Panc1 (cell line): ENCODE results near the gene CAVIN2. TPM values are rescaled to one million over a fixed set of nuclear protein-coding genes. Genes with fewer than 3 reads are reported as not detected.

Source experiments
- ATAC-seq: fragments of 200-7000 bp; cut with Tn5 transposase; 2 replicates; pipeline ENCODE4 v1.9.1; 2020; ENCODE audit warnings: mild to moderate bottlenecking, moderate library complexity
- BruUV-seq: library from RNA; stranded (reverse); fragments of 400-500 nt; replicated peaks from 2 replicates; lab custom pipeline; 2021; lab: Mats Ljungman, UMichigan
- CTCF ChIA-PET: fragments of 300-600 bp; sonication (Branson Sonifier 250); formaldehyde crosslinking; loops from one replicate; lab custom pipeline; 2022; ENCODE audit warnings: antibody characterized with exemption; lab: Charles Lee
- POLR2A ChIA-PET: fragments of 300-600 bp; sonication (Branson Sonifier 250); formaldehyde crosslinking; loops from one replicate; lab custom pipeline; 2022; ENCODE audit warnings: antibody characterized with exemption; lab: Charles Lee
- DNase-seq: peaks from one replicate; pipeline ENCODE4 v3.0.0-alpha.2; 2010; ENCODE audit warnings: low read depth, low spot score
- H3K27ac ChIP-seq: 2 replicates; pipeline ENCODE4 v1.5.1; 2011; ENCODE audit warnings: mild to moderate bottlenecking, low read length, inconsistent platforms
- H3K27me3 ChIP-seq: fragments of 200-500 bp; sonication (Bioruptor generic); 2 replicates; pipeline ENCODE4 v1.6.0; 2014; ENCODE audit warnings: low read length, inconsistent platforms; ENCODE audit not compliant: control insufficient read depth, insufficient read depth
- H3K36me3 ChIP-seq: fragments of 200-500 bp; sonication (Bioruptor generic); 2 replicates; pipeline ENCODE4 v1.5.1; 2014; ENCODE audit warnings: inconsistent platforms, mild to moderate bottlenecking, low read length, moderate library complexity; ENCODE audit not compliant: control insufficient read depth, insufficient read depth
- H3K4me1 ChIP-seq: 2 replicates; pipeline ENCODE4 v1.5.1; 2011; ENCODE audit warnings: inconsistent platforms, mild to moderate bottlenecking, low read length, moderate library complexity; ENCODE audit not compliant: control insufficient read depth, insufficient read depth
- H3K4me3 ChIP-seq, 2 experiments: 2 replicates each; pipeline ENCODE4 v1.5.1; 2011 to 2012; ENCODE audit warnings: low read depth in 2 of 2, low read length in 2 of 2, mild to moderate bottlenecking in 2 of 2, inconsistent platforms in 1 of 2, moderate library complexity in 1 of 2
- H3K9me3 ChIP-seq: fragments of 200-500 bp; sonication (Bioruptor generic); 2 replicates; pipeline ENCODE4 v1.5.1; 2014; ENCODE audit warnings: low read depth, mild to moderate bottlenecking, inconsistent platforms, low read length, moderate library complexity; ENCODE audit not compliant: control insufficient read depth, insufficient read depth
- POLR2AphosphoS5 ChIP-seq: IDR thresholded peaks from 2 replicates; pipeline ENCODE4 v1.6.1; 2012; ENCODE audit warnings: mild to moderate bottlenecking, low read depth, low read length, moderate library complexity
- SIN3A ChIP-seq: IDR thresholded peaks from 2 replicates; pipeline ENCODE4 v1.6.1; 2012; ENCODE audit warnings: low read depth, mild to moderate bottlenecking, low read length, moderate library complexity, borderline replicate concordance; ENCODE audit not compliant: insufficient read depth
- TCF7L2 ChIP-seq: IDR thresholded peaks from 2 replicates; pipeline ENCODE4 v1.6.1; 2011; ENCODE audit warnings: mild to moderate bottlenecking, low read depth, low read length, inconsistent platforms
- in situ Hi-C: cut with HindIII; loops from 2 replicates; pipeline ENCODE4 v1.10.0; 2016; ENCODE audit warnings: low sequenced_read_pairs, low pct_unique_long_range_greater_than_20kb
- intact Hi-C: fragments of 100-400 bp; cut with micrococcal nuclease; formaldehyde crosslinking; loops from one replicate; pipeline ENCODE4 v1.10.0; 2022; ENCODE audit not compliant: unreplicated experiment
- total RNA-seq: library from RNA; stranded (reverse); gene quantifications from one replicate; pipeline ENCODE4 v1.2.1, GENCODE V29; 2021; ENCODE audit not compliant: unreplicated experiment
- TF ChIP-seq, protein P1 (sequence below): fragments of 450-650 bp; IDR thresholded peaks from 2 replicates; pipeline ENCODE4 v1.5.1; 2017; ENCODE audit warnings: mild to moderate bottlenecking
- TF ChIP-seq, protein P2 (sequence below), 2 experiments: IDR thresholded peaks; 2 replicates each; pipeline ENCODE4 v1.6.1; 2011 to 2012; ENCODE audit warnings: low read depth in 2 of 2, control low read depth in 1 of 2, low read length in 1 of 2, mild to moderate bottlenecking in 1 of 2, moderate library complexity in 1 of 2; ENCODE audit not compliant: insufficient read depth in 1 of 2

The CAVIN2 gene
- total RNA-seq, 1 experiment from 2014 or later, result 0.95 TPM

DNA sequence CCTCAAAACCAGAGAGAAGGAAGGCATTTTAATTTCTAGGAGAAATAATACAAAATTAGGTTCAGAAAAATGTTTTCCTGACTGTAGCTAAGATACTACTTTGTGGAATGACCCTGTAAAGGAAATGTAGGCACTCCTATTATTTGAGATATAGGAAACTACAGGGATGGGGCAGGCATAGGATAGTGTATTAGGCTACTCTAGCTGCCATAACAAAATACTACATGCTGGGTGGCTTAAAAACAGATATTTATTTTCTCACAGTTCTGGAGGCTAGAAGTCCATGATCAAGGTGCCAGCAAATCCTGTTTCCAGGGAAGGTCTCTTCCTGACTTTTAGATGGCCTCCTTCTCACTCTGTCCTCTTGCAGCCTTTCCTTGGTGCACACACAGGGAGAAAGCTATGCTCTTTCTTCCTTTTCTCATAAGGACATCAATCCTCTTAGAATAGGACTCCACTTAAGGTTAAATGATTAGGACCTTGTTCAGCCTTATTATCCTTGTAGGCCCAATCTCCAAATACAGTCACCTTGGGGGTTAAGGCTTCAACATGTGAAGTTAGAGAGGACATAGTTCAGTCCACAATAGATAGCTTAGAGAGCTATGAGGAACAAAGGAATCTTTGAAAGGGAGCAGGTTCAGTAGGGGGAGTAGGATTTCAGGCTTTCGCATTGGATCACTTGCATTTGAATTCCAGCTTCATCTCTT, 14.0 kb upstream of the CAVIN2 start:
- Histone ChIP-seq H3K4me1 (no peaks in the 10 kb centered on the region), H3K4me3 (no peak overlapping the region), H3K9me3 (no peaks in the 10 kb centered on the region), H3K27me3 (no peaks in the 10 kb centered on the region), H3K27ac (no peak overlapping the region), H3K36me3 (no peaks in the 10 kb centered on the region)
- CTCF ChIA-PET, result no interaction called here
- ATAC-seq, result no peak
- intact Hi-C loops, result no loop called here
- in situ Hi-C loops, result no loop called here
- no TSS peak for BruUV-seq
- DNase-seq, result no peak
- POLR2A ChIA-PET, result no interaction called here
- TF ChIP-seq TCF7L2, result no peak
- TF ChIP-seq, protein P1, sequence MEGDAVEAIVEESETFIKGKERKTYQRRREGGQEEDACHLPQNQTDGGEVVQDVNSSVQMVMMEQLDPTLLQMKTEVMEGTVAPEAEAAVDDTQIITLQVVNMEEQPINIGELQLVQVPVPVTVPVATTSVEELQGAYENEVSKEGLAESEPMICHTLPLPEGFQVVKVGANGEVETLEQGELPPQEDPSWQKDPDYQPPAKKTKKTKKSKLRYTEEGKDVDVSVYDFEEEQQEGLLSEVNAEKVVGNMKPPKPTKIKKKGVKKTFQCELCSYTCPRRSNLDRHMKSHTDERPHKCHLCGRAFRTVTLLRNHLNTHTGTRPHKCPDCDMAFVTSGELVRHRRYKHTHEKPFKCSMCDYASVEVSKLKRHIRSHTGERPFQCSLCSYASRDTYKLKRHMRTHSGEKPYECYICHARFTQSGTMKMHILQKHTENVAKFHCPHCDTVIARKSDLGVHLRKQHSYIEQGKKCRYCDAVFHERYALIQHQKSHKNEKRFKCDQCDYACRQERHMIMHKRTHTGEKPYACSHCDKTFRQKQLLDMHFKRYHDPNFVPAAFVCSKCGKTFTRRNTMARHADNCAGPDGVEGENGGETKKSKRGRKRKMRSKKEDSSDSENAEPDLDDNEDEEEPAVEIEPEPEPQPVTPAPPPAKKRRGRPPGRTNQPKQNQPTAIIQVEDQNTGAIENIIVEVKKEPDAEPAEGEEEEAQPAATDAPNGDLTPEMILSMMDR, result no peak
- no peak for TF ChIP-seq POLR2AphosphoS5
- TF ChIP-seq, protein P2, sequence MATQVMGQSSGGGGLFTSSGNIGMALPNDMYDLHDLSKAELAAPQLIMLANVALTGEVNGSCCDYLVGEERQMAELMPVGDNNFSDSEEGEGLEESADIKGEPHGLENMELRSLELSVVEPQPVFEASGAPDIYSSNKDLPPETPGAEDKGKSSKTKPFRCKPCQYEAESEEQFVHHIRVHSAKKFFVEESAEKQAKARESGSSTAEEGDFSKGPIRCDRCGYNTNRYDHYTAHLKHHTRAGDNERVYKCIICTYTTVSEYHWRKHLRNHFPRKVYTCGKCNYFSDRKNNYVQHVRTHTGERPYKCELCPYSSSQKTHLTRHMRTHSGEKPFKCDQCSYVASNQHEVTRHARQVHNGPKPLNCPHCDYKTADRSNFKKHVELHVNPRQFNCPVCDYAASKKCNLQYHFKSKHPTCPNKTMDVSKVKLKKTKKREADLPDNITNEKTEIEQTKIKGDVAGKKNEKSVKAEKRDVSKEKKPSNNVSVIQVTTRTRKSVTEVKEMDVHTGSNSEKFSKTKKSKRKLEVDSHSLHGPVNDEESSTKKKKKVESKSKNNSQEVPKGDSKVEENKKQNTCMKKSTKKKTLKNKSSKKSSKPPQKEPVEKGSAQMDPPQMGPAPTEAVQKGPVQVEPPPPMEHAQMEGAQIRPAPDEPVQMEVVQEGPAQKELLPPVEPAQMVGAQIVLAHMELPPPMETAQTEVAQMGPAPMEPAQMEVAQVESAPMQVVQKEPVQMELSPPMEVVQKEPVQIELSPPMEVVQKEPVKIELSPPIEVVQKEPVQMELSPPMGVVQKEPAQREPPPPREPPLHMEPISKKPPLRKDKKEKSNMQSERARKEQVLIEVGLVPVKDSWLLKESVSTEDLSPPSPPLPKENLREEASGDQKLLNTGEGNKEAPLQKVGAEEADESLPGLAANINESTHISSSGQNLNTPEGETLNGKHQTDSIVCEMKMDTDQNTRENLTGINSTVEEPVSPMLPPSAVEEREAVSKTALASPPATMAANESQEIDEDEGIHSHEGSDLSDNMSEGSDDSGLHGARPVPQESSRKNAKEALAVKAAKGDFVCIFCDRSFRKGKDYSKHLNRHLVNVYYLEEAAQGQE (IDR thresholded peaks at IDR 0.05; ENCODE audit: insufficient read depth in 1 of 2, low read depth in 2 of 2, low read length in 1 of 2), result no peak
- no peak for TF ChIP-seq SIN3A

DNA sequence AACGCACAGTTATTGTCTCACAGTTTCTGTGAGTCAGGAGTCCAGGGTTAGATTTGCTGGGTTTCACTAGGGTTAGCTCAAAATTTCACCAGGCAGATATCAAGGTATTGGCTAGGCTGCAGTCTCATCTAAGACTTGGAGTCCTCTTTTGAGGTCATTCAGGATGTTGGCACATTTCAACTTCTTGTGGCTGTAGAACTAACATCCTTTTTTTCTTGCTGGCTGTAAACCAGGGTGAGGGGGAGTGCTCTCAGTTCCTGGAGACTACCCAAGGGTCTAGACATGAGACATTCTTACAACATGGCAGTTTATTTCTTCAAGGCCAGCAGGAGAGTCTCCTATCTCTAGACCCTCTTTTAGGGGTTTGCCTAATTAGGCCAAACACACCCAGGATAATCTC, 12.8 kb upstream of the CAVIN2 start:
- H3K27me3 ChIP-seq, result no peaks in the 10 kb centered on the region
- H3K27ac ChIP-seq, result no peak overlapping the region
- H3K36me3 ChIP-seq, result no peaks in the 10 kb centered on the region
- H3K4me1 ChIP-seq, result no peaks in the 10 kb centered on the region
- no peaks in the 10 kb centered on the region for H3K9me3 ChIP-seq
- POLR2A ChIA-PET, result no interaction called here
- ATAC-seq, result no peak
- in situ Hi-C loops (no loop called here), intact Hi-C loops (no loop called here)
- CTCF ChIA-PET, result no interaction called here
- TF ChIP-seq POLR2AphosphoS5 (no peak), SIN3A (no peak), TCF7L2 (no peak)
- TF ChIP-seq, protein P2 (IDR thresholded peaks at IDR 0.05; ENCODE audit: insufficient read depth in 1 of 2, low read depth in 2 of 2, low read length in 1 of 2), result no peak
- TF ChIP-seq, protein P1, result no peak
- BruUV-seq, result no TSS peak
- DNase-seq, result no peak
- no peak overlapping the region for H3K4me3 ChIP-seq
